K562 (cell line): Measurements from ENCODE around the gene RASSF3. TPM values are rescaled to one million over a fixed set of nuclear protein-coding genes. Genes with fewer than 3 reads are reported as not detected.

Experiments used
- ARID4B ChIP-seq: sonication (generic); formaldehyde crosslinking; IDR thresholded peaks from 2 replicates; pipeline ENCODE4 v1.8.0; 2022; ENCODE audit warnings: mild to moderate bottlenecking, missing genetic modification reagents
- E2F5 ChIP-seq: sonication (generic); formaldehyde crosslinking; IDR thresholded peaks from 2 replicates; pipeline ENCODE4 v1.8.0; 2022; ENCODE audit warnings: mild to moderate bottlenecking, missing genetic modification reagents
- EHMT2 ChIP-seq: fragments of 450-650 bp; IDR thresholded peaks from 2 replicates; pipeline ENCODE4 v1.6.1; 2018; ENCODE audit warnings: antibody characterized with exemption
- PREB ChIP-seq: sonication (generic); formaldehyde crosslinking; IDR thresholded peaks from 2 replicates; pipeline ENCODE4 v1.8.1; 2023; ENCODE audit warnings: mild to moderate bottlenecking, missing genetic modification reagents
- PTBP1 ChIP-seq: fragments of 200-400 bp; formaldehyde crosslinking; IDR thresholded peaks from 2 replicates; pipeline ENCODE4 v1.6.1; 2017; ENCODE audit warnings: low read depth, low read length
- ZFPM2 ChIP-seq: fragments of 250-450 bp; sonication (Bioruptor Pico); IDR thresholded peaks from 2 replicates; pipeline ENCODE4 v1.5.1; 2022; ENCODE audit warnings: mild to moderate bottlenecking
- ZNF232 ChIP-seq: sonication (generic); formaldehyde crosslinking; IDR thresholded peaks from 2 replicates; pipeline ENCODE4 v1.8.0; 2022; ENCODE audit warnings: mild to moderate bottlenecking, missing genetic modification reagents
- ZNF311 ChIP-seq: fragments of 250-450 bp; sonication (Bioruptor Pico); IDR thresholded peaks from 2 replicates; pipeline ENCODE4 v1.4.0; 2020; ENCODE audit warnings: mild to moderate bottlenecking, moderate library complexity
- ZNF764 ChIP-seq: fragments of 250-450 bp; sonication (Bioruptor Pico); IDR thresholded peaks from 2 replicates; pipeline ENCODE4 v1.4.0; 2020; ENCODE audit warnings: low read depth, mild to moderate bottlenecking, moderate library complexity
- polyA plus RNA-seq, 8 experiments: library from polyadenylated mRNA; depleted of rRNA in 4 of 8; stranded (reverse) in 5 of 8; unstranded in 3 of 8; fragments of >200 nt; fragmentation: Nextera tagmentation in 2 of 8; fragmentation: Illumina TruSeq in 1 of 8; extraction: Ambion mirVana in 2 of 8; extraction: Trizol in 1 of 8; gene quantifications; 2 replicates each; pipeline versions ENCODE4 v1.2.1 to v1.2.3, GENCODE V29; 2011 to 2014; ENCODE audit warnings: inconsistent platforms in 1 of 8, missing spikeins in 1 of 8
- total RNA-seq, 7 experiments: library from RNA; depleted of rRNA in 6 of 7; stranded (reverse); fragments of >200 nt in 6 of 7; fragmentation: Illumina TruSeq in 2 of 7; extraction: Trizol in 2 of 7; gene quantifications; 2 replicates each; pipeline versions ENCODE4 v1.2.1 to v1.2.3, GENCODE V29; 2011 to 2021; ENCODE audit warnings: low replicate concordance in 1 of 7
- TF ChIP-seq, protein P1 (sequence below): sonication (generic); formaldehyde crosslinking; IDR thresholded peaks from 2 replicates; pipeline ENCODE4 v1.8.0; 2022; ENCODE audit warnings: mild to moderate bottlenecking, missing genetic modification reagents
- TF ChIP-seq, protein P2 (sequence below): fragments of 450-650 bp; IDR thresholded peaks from 2 replicates; pipeline ENCODE4 v1.6.1; 2018; ENCODE audit warnings: mild to moderate bottlenecking, low read depth; ENCODE audit not compliant: partially characterized antibody
- TF ChIP-seq, protein P3 (sequence below): fragments of 250-450 bp; sonication (Bioruptor Pico); IDR thresholded peaks from 2 replicates; pipeline ENCODE4 v1.8.0; 2021; ENCODE audit warnings: borderline replicate concordance, mild to moderate bottlenecking, moderate library complexity; ENCODE audit not compliant: poor library complexity, severe bottlenecking
- TF ChIP-seq, protein P4 (sequence below): fragments of 250-450 bp; sonication (Bioruptor Pico); IDR thresholded peaks from 2 replicates; pipeline ENCODE4 v1.5.0; 2020; ENCODE audit warnings: mild to moderate bottlenecking, borderline replicate concordance

Gene RASSF3
- total and polyA plus RNA-seq, 9 of the 15 experiments (the other 6 are each of a cell fraction or from before 2014, with no cell fraction given): 3.7 to 39.2 (median 20.2) TPM

GRCh38 chr12:64618953-64619590 is 8.8 kb downstream of the RASSF3 start (continued):
- TF ChIP-seq, protein P1, sequence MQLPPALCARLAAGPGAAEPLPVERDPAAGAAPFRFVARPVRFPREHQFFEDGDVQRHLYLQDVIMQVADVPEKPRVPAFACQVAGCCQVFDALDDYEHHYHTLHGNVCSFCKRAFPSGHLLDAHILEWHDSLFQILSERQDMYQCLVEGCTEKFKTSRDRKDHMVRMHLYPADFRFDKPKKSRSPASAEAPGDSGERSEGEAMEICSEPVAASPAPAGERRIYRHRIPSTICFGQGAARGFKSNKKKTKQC (CRISPR knock-in tag): no peak
- TF ChIP-seq ZFPM2 (CRISPR knock-in tag): no peak
- TF ChIP-seq, protein P2, sequence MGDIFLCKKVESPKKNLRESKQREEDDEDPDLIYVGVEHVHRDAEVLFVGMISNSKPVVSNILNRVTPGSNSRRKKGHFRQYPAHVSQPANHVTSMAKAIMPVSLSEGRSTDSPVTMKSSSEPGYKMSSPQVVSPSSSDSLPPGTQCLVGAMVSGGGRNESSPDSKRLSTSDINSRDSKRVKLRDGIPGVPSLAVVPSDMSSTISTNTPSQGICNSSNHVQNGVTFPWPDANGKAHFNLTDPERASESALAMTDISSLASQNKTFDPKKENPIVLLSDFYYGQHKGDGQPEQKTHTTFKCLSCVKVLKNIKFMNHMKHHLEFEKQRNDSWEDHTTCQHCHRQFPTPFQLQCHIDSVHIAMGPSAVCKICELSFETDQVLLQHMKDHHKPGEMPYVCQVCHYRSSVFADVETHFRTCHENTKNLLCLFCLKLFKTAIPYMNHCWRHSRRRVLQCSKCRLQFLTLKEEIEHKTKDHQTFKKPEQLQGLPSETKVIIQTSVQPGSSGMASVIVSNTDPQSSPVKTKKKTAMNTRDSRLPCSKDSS: no peak
- TF ChIP-seq ZNF232 (CRISPR knock-in tag): no peak
- TF ChIP-seq EHMT2: 0 out of 2 replicates have a peak, but pooled peaks have one; percentile 6
- no peak for TF ChIP-seq E2F5 (CRISPR knock-in tag)
- TF ChIP-seq PREB (CRISPR knock-in tag): no peak
- TF ChIP-seq ARID4B (CRISPR knock-in tag): no peak
- no peak for TF ChIP-seq ZNF311 (CRISPR knock-in tag)
- TF ChIP-seq, protein P3, sequence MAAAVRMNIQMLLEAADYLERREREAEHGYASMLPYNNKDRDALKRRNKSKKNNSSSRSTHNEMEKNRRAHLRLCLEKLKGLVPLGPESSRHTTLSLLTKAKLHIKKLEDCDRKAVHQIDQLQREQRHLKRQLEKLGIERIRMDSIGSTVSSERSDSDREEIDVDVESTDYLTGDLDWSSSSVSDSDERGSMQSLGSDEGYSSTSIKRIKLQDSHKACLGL: no peak
- TF ChIP-seq, protein P4, sequence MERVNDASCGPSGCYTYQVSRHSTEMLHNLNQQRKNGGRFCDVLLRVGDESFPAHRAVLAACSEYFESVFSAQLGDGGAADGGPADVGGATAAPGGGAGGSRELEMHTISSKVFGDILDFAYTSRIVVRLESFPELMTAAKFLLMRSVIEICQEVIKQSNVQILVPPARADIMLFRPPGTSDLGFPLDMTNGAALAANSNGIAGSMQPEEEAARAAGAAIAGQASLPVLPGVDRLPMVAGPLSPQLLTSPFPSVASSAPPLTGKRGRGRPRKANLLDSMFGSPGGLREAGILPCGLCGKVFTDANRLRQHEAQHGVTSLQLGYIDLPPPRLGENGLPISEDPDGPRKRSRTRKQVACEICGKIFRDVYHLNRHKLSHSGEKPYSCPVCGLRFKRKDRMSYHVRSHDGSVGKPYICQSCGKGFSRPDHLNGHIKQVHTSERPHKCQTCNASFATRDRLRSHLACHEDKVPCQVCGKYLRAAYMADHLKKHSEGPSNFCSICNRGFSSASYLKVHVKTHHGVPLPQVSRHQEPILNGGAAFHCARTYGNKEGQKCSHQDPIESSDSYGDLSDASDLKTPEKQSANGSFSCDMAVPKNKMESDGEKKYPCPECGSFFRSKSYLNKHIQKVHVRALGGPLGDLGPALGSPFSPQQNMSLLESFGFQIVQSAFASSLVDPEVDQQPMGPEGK: no peak
- no peak for TF ChIP-seq PTBP1
- TF ChIP-seq ZNF764 (CRISPR knock-in tag): no peak
